SW480 (cell line): ENCODE results near the gene PTGIR.

Experiments used
- DNase-seq: peaks from one replicate; pipeline ENCODE4 v3.0.0-alpha.2; 2016; ENCODE audit warnings: low spot score

The PTGIR gene

GRCh38 chr19:46614114-46614722 lies 10.7 kb downstream of the PTGIR start:
- peak; percentile 80 for DNase-seq

- DNase-seq: no peak
These were observed 11.4 kb downstream of the PTGIR start for GRCh38 chr19:46613525-46613924.

- no peak for DNase-seq
These were observed 13.1 kb downstream of the PTGIR start for GRCh38 chr19:46611776-46612175.

- peak; percentile 57 for DNase-seq
These were observed 13.8 kb downstream of the PTGIR start for GRCh38 chr19:46610851-46611770.

- no peak for DNase-seq
These were observed 14.5 kb downstream of the PTGIR start for GRCh38 chr19:46610413-46610775.

GRCh38 chr19:46609511-46610412 lies 15.1 kb downstream of the PTGIR start:
- no peak for DNase-seq

- DNase-seq: no peak
These were observed 16.1 kb downstream of the PTGIR start for GRCh38 chr19:46608581-46609345.

- DNase-seq: no peak
These were observed 16.7 kb downstream of the PTGIR start for GRCh38 chr19:46608178-46608577.

GRCh38 chr19:46607448-46607841 lies 17.4 kb downstream of the PTGIR start:
- no peak for DNase-seq

- DNase-seq: no peak
These were observed 18.0 kb downstream of the PTGIR start for GRCh38 chr19:46606681-46607447.

- DNase-seq: no peak
These were observed 18.9 kb downstream of the PTGIR start for GRCh38 chr19:46606019-46606418.

- no peak for DNase-seq
These were observed 19.5 kb downstream of the PTGIR start for GRCh38 chr19:46605356-46605821.

- no peak for DNase-seq
These were observed 20.0 kb downstream of the PTGIR start for GRCh38 chr19:46604781-46605355.

- DNase-seq: no peak
These were observed 21.1 kb downstream of the PTGIR start for GRCh38 chr19:46603752-46604231.

- DNase-seq: peak; percentile 50
These were observed 21.7 kb downstream of the PTGIR start for GRCh38 chr19:46603195-46603637.

- no peak for DNase-seq
These were observed 22.3 kb downstream of the PTGIR start for GRCh38 chr19:46602392-46603194.

GRCh38 chr19:46601318-46602224 lies 23.3 kb downstream of the PTGIR start, which contains the start of gene CALM3:
TSS of gene CALM3 (plus strand) at chr19:46601330. CDS start at chr19:46601435, 105 bp downstream.
- no peak for DNase-seq
